ENCODE data around the gene ZNF746.

GRCh38 chr7:149505551-149505950, 7.9 kb upstream of the ZNF746 start:
- no peak for TF ChIP-seq CTCF (IDR thresholded peaks at IDR 0.05)
- no peak for TF ChIP-seq EHMT2 (IDR thresholded peaks at IDR 0.05; ENCODE audit: low read depth)
- no peak for TF ChIP-seq FOXS1 (CRISPR knock-in tag; IDR thresholded peaks at IDR 0.05)
- no peak for TF ChIP-seq RFX5 (IDR thresholded peaks at IDR 0.05)

Data from A549 (cell line).